Activated CD8-positive, alpha-beta memory T cell treated with anti-CD3 and anti-CD28 coated beads for 24 hours (primary cell): ENCODE results near the gene TAP2.
A peak's percentile ranks its signal among the peaks of the same experiment; 100 is the strongest.

Source experiments
- DNase-seq: peaks from one replicate; pipeline ENCODE4 v3.0.0-alpha.2; 2020

The TAP2 gene

GRCh38 chr6:32853541-32854375, 15.2 kb upstream of the TAP2 start, which contains the start of the genes PSMB9 and TAP1:
Gene PSMB9 (plus strand): TSS chr6:32854192. CDS start chr6:32854230, 38 bp downstream.
Gene TAP1 (minus strand): TSS chr6:32853704. CDS start chr6:32853636, 68 bp downstream.
- DNase-seq: peak; percentile 97

GRCh38 chr6:32852844-32853540, 14.5 kb upstream of the TAP2 start:
- peak; percentile 85 for DNase-seq

GRCh38 chr6:32852018-32852843, 13.7 kb upstream of the TAP2 start:
- DNase-seq: peak; percentile 65

GRCh38 chr6:32851025-32851424, 12.5 kb upstream of the TAP2 start:
- DNase-seq: no peak

- no peak for DNase-seq
Measured at GRCh38 chr6:32849126-32849525, 10.6 kb upstream of the TAP2 start.

GRCh38 chr6:32847795-32848194, 9.3 kb upstream of the TAP2 start:
- DNase-seq: no peak

GRCh38 chr6:32847004-32847403, 8.5 kb upstream of the TAP2 start:
- DNase-seq: no peak

- peak; percentile 80 for DNase-seq
Measured at GRCh38 chr6:32845384-32845884, 6.9 kb upstream of the TAP2 start.

GRCh38 chr6:32844839-32845383, 6.4 kb upstream of the TAP2 start:
- DNase-seq: no peak

- peak; percentile 99 for DNase-seq
Measured at GRCh38 chr6:32843979-32844838, 5.7 kb upstream of the TAP2 start, which contains the start of gene PSMB8. Gene PSMB8 (minus strand): TSS chr6:32844047. CDS start chr6:32843996, 51 bp downstream.

- DNase-seq: no peak
Measured at GRCh38 chr6:32843331-32843978, 4.9 kb upstream of the TAP2 start.

GRCh38 chr6:32842690-32843089, 4.2 kb upstream of the TAP2 start:
- DNase-seq: peak; percentile 70

GRCh38 chr6:32842021-32842650, 3.6 kb upstream of the TAP2 start:
- no peak for DNase-seq

- DNase-seq: peak; percentile 74
Measured at GRCh38 chr6:32840604-32841246, 2.2 kb upstream of the TAP2 start.

- DNase-seq: peak; percentile 57
Measured at GRCh38 chr6:32839356-32839755, 817 bp upstream of the TAP2 start.

GRCh38 chr6:32837651-32838113, 857 bp downstream of the TAP2 start:
- DNase-seq: no peak

- no peak for DNase-seq
Measured at GRCh38 chr6:32836873-32837272, 1.7 kb downstream of the TAP2 start.

GRCh38 chr6:32835167-32835893, 3.2 kb downstream of the TAP2 start:
- no peak for DNase-seq

GRCh38 chr6:32833664-32834063, 4.9 kb downstream of the TAP2 start:
- DNase-seq: no peak
